ENCODE data around the gene MAPT. TPM values are rescaled to one million over a fixed set of nuclear protein-coding genes. Genes with fewer than 3 reads are reported as not detected.

The MAPT gene
- total and polyA plus RNA-seq, 2 of the 4 experiments (the other 2 are of a cell fraction): 0.18 to 0.19 TPM

- Histone ChIP-seq H3K4ac (ENCODE audit: low read depth, low read length) (no peak overlapping the region), H3K4me2 (ENCODE audit: low read depth, low read length) (no peak overlapping the region), H3K9me3 (ENCODE audit: control insufficient read depth, insufficient read depth, low read length) (no peaks in the 10 kb centered on the region), H3K4me3 (ENCODE audit: insufficient read depth, low read depth, low read length) (no peak overlapping the region), H3K9me1 (ENCODE audit: insufficient read depth, low read length) (peaks cover 9% of the 10 kb centered on the region), H2BK120ac (ENCODE audit: low read depth, low read length) (no peak overlapping the region), H4K20me1 (ENCODE audit: insufficient read depth, low read length) (peaks cover 3% of the 10 kb centered on the region; the same call in 1 of the 2 replicates), H3K36me3 (ENCODE audit: control insufficient read depth, insufficient read depth, low read length) (peaks cover 5% of the 10 kb centered on the region; the same call in 1 of the 2 replicates), H3K9ac (ENCODE audit: low read depth, low read length) (no peak overlapping the region), H2BK5ac (ENCODE audit: low read depth, low read length, poor library complexity, severe bottlenecking) (no peak overlapping the region), H2AK5ac (ENCODE audit: low read depth, low read length) (no peak overlapping the region), H3K27me3 (ENCODE audit: control insufficient read depth, insufficient read depth, low read length) (no peaks in the 10 kb centered on the region), H2BK15ac (ENCODE audit: low read depth, low read length) (no peak overlapping the region), H3K79me1 (ENCODE audit: low read depth in 1 of 2, low read length in 2 of 2) (peaks cover 0 to 4% of the 10 kb centered on the region in 2 experiments; a peak in 2 of 4 replicates), H4K5ac (ENCODE audit: low read depth, low read length) (no peak overlapping the region), H2AFZ (replicated peaks; ENCODE audit: low read length, poor library complexity) (no peak overlapping the region), H3K4me1 (ENCODE audit: control insufficient read depth, insufficient read depth, low read length) (peaks cover 4% of the 10 kb centered on the region; the same call in 1 of the 2 replicates), H3K14ac (replicated peaks; ENCODE audit: low read depth, low read length) (no peak overlapping the region), H3K56ac (ENCODE audit: extremely low read depth, insufficient read depth, low read length) (no peak overlapping the region), H3K23ac (ENCODE audit: low read depth, low read length) (no peak overlapping the region), H3K18ac (ENCODE audit: low read depth, low read length) (no peak overlapping the region), H4K8ac (ENCODE audit: low read depth in 2 of 2, low read length in 2 of 2) (no peak overlapping the region), H2BK20ac (ENCODE audit: low read depth, low read length) (no peak overlapping the region), H2AK9ac (replicated peaks; ENCODE audit: low read depth, low read length, poor library complexity) (no peak overlapping the region), H4K91ac (ENCODE audit: insufficient read depth, low read depth, low read length) (no peak overlapping the region), H3K27ac (ENCODE audit: insufficient read depth, low read length) (no peak overlapping the region)
- ATAC-seq (ENCODE audit: low read depth) (no peak), DNase-seq (no peak)
- in situ Hi-C loops (cut with MboI; ENCODE audit: low sequenced_read_pairs): no loop called here
- WGBS, 2 experiments (ENCODE audit: extremely low coverage in 2 of 2, insufficient read length in 1 of 2): 92% methylated on average over 8 of the region's 12 CpGs; no CpG with 5 or more reads in 1 of the 2 experiments
- ChIA-PET POLR2A (ENCODE audit: unreplicated experiment) (no interaction called here), CTCF (no interaction called here)
- BruUV-seq (replicated peaks): no TSS peak
- intact Hi-C loops (cut with micrococcal nuclease): no loop called here
- dilution Hi-C loops (cut with HindIII; ENCODE audit: low sequenced_read_pairs, unreplicated experiment): no loop called here
- no peak for TF ChIP-seq USF2 (IDR thresholded peaks at IDR 0.05; ENCODE audit: low read depth, low read length)
- TF ChIP-seq RFX5 (IDR thresholded peaks at IDR 0.05; ENCODE audit: low read depth, low read length): no peak
- no peak for TF ChIP-seq RAD21 (IDR thresholded peaks at IDR 0.05; ENCODE audit: low read length)
- no peak for TF ChIP-seq POLR2A (IDR thresholded peaks at IDR 0.05; ENCODE audit: low read depth, low read length)
- TF ChIP-seq MXI1 (IDR thresholded peaks at IDR 0.05; ENCODE audit: borderline replicate concordance, low read depth, low read length): no peak
- TF ChIP-seq MAFK (IDR thresholded peaks at IDR 0.05; ENCODE audit: low read depth, low read length): no peak
- TF ChIP-seq ELK1 (IDR thresholded peaks at IDR 0.05; ENCODE audit: borderline replicate concordance, low read depth, low read length): no peak
- TF ChIP-seq SMC3 (IDR thresholded peaks at IDR 0.05; ENCODE audit: low read depth, low read length): no peak
- no peak for TF ChIP-seq CTCF (conservative IDR thresholded peaks at IDR 0.05; ENCODE audit: low read depth, low read length)
- no peak for TF ChIP-seq CHD1 (IDR thresholded peaks at IDR 0.05; ENCODE audit: low read depth, low read length)
- TF ChIP-seq CEBPB (IDR thresholded peaks at IDR 0.05; ENCODE audit: low read depth, low read length): no peak
- TF ChIP-seq FOS (IDR thresholded peaks at IDR 0.05; ENCODE audit: low read depth, low read length): no peak
- no peak for TF ChIP-seq MAZ (IDR thresholded peaks at IDR 0.05; ENCODE audit: borderline replicate concordance, low read depth, low read length)
- TF ChIP-seq RCOR1 (IDR thresholded peaks at IDR 0.05; ENCODE audit: insufficient replicate concordance, low read length): no peak
- no peak for TF ChIP-seq BHLHE40 (IDR thresholded peaks at IDR 0.05; ENCODE audit: low read depth, low read length)
- TF ChIP-seq NFE2L2 (IDR thresholded peaks at IDR 0.05; ENCODE audit: low read depth, low read length): no peak
These were observed 126.6 kb downstream of the MAPT start for GRCh38 chr17:46020998-46021397.

Data from IMR-90 (cell line).